Measurements from ENCODE around the gene IBA57. TPM values are rescaled to one million over a fixed set of nuclear protein-coding genes. Genes with fewer than 3 reads are reported as not detected.
"Not testable (repeated sequence)": the region's sequence is repeated elsewhere in the genome, so short reads cannot be mapped to it uniquely, and the experiment has no call there.

The IBA57 gene
- polyA plus RNA-seq, 2 of the 4 experiments (the other 2 are of a cell fraction), result 1.5 to 2.2 TPM

DNA sequence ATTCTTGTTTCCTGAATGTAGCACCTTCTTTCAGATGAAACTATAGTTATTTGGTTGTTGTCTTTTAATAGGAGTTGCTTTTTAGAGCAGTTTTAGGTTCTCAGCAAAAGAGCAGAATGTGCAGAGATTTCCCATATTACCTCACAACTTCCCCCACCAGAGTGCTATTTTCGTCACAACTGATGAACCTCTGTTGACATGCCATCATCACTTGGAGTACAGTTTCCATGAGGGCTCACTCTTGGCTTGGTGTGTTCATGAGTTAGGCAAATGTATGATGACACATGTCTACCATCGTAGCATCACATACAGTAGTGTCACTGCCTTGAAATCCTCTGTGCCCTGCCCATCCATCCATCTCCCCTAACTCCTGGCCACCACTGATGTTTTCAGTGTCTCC, 3.7 kb downstream of the IBA57 start (continued):
- TF ChIP-seq HOXA7 (CRISPR knock-in tag; IDR thresholded peaks at IDR 0.05), result no peak

DNA sequence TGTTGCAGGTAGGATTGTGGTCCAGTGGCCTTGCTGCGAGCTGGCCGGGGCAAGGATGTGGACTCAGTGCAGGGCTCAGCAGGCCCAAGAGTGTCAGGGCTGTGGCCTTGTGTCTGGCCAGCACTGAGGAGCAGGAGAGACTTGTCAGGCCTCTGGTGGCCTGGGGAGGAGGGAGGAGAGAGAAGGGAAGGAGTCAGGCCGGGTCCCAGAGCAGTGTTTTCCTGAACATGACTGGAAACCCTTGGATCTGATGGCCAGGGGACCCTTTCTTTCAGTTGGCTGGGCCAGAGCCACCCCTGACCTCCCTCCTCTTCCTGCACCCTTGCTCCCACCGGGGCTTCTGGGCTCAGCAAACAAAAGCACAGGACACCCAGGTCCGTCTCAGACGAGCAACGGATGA, 5.1 kb downstream of the IBA57 start:
- peaks cover 9% of the 10 kb centered on the region; the same call in 1 of the 3 replicates for H3K4me1 ChIP-seq
- ChIA-PET CTCF (interaction anchor here (2.1 kb wide), 1 partner anchor 40 kb away, joined by 5 read pairs; no protein-coding TSS in a partner anchor), POLR2A (no interaction called here)
- H3K4me2 ChIP-seq, result no peak overlapping the region
- TF ChIP-seq HOXA7 (CRISPR knock-in tag; IDR thresholded peaks at IDR 0.05) (no peak), FOSB (CRISPR knock-in tag; IDR thresholded peaks at IDR 0.05) (no peak), NFE2L2 (conservative IDR thresholded peaks at IDR 0.05; ENCODE audit: low read length) (no peak), RAD21 (conservative IDR thresholded peaks at IDR 0.05 in 1 of 2, IDR thresholded peaks at IDR 0.05 in 1 of 2) (no peak)
- H3K9me3 ChIP-seq, result no peaks in the 10 kb centered on the region
- DNase-seq (ENCODE audit: low read depth in 1 of 2, low spot score in 1 of 2), result no peak
- no peak overlapping the region for H3K4me3 ChIP-seq
- 74% methylated on average over 7 of the region's 7 CpGs for WGBS (ENCODE audit: missing lambda C conversion rate)
- ATAC-seq, result no peak
- no peak overlapping the region for H3K27ac ChIP-seq
- FAIRE-seq, result no peak

DNA sequence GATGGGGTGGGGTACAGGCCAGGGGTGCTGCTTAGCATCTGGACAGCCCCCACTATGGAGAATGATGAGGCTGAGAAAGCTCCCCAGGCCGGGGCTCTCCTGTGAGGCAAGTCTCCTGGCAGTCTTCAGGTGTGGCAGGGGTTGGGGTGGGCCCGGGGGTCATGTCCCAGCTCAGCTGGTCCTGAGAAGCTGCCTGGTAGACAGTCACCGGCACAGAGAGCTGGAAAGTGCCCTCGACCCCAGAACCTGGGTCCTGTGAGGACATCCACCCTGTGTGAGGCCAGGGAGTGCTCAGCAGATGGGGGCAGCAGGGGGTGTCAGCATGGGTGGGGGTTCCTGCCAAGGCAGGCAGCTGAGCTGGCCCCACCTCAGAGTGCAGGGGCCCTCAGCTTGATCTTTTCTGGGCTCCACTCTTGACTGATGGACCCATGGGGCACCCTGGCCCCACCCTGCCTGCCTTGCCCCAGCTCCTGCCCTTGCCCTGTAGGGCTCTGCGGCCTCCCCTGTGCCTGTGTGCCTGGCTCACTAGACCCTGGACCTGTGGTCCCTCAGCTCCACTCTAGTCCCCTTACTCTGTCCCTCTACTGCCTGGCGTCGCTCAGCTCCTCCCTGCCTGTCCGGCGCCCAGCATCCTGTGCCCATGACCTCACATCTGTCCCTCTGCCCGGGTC, 5.8 kb downstream of the IBA57 start:
- Histone ChIP-seq H3K9me3 (no peaks in the 10 kb centered on the region), H3K27ac (no peak overlapping the region), H3K4me2 (no peak overlapping the region), H3K4me1 (peaks cover 9% of the 10 kb centered on the region; the same call in 1 of the 3 replicates), H3K4me3 (no peak overlapping the region)
- WGBS (ENCODE audit: missing lambda C conversion rate), result 76% methylated on average over 8 of the region's 10 CpGs
- CTCF ChIA-PET, result interaction anchor here (2.1 kb wide), 1 partner anchor 41 kb away, joined by 5 read pairs; no protein-coding TSS in a partner anchor
- POLR2A ChIA-PET, result no interaction called here
- no peak for FAIRE-seq
- TF ChIP-seq, protein P1, sequence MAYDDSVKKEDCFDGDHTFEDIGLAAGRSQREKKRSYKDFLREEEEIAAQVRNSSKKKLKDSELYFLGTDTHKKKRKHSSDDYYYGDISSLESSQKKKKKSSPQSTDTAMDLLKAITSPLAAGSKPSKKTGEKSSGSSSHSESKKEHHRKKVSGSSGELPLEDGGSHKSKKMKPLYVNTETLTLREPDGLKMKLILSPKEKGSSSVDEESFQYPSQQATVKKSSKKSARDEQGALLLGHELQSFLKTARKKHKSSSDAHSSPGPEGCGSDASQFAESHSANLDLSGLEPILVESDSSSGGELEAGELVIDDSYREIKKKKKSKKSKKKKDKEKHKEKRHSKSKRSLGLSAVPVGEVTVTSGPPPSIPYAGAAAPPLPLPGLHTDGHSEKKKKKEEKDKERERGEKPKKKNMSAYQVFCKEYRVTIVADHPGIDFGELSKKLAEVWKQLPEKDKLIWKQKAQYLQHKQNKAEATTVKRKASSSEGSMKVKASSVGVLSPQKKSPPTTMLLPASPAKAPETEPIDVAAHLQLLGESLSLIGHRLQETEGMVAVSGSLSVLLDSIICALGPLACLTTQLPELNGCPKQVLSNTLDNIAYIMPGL (CRISPR knock-in tag; IDR thresholded peaks at IDR 0.05; ENCODE audit: borderline replicate concordance), result no peak
- TF ChIP-seq SREBF2 (IDR thresholded peaks at IDR 0.05), result no peak
- no peak for TF ChIP-seq FOSB (CRISPR knock-in tag; IDR thresholded peaks at IDR 0.05)
- TF ChIP-seq MAZ (IDR thresholded peaks at IDR 0.05; ENCODE audit: borderline replicate concordance, low read depth, low read length), result no peak
- no peak for TF ChIP-seq HOXA7 (CRISPR knock-in tag; IDR thresholded peaks at IDR 0.05)
- TF ChIP-seq ZFP36 (IDR thresholded peaks at IDR 0.05; ENCODE audit: borderline replicate concordance, partially characterized antibody), result no peak
- no peak for TF ChIP-seq GATA3 (IDR thresholded peaks at IDR 0.05; ENCODE audit: borderline replicate concordance)
- DNase-seq (ENCODE audit: low read depth in 1 of 2, low spot score in 1 of 2), result no peak
- ATAC-seq, result no peak

DNA sequence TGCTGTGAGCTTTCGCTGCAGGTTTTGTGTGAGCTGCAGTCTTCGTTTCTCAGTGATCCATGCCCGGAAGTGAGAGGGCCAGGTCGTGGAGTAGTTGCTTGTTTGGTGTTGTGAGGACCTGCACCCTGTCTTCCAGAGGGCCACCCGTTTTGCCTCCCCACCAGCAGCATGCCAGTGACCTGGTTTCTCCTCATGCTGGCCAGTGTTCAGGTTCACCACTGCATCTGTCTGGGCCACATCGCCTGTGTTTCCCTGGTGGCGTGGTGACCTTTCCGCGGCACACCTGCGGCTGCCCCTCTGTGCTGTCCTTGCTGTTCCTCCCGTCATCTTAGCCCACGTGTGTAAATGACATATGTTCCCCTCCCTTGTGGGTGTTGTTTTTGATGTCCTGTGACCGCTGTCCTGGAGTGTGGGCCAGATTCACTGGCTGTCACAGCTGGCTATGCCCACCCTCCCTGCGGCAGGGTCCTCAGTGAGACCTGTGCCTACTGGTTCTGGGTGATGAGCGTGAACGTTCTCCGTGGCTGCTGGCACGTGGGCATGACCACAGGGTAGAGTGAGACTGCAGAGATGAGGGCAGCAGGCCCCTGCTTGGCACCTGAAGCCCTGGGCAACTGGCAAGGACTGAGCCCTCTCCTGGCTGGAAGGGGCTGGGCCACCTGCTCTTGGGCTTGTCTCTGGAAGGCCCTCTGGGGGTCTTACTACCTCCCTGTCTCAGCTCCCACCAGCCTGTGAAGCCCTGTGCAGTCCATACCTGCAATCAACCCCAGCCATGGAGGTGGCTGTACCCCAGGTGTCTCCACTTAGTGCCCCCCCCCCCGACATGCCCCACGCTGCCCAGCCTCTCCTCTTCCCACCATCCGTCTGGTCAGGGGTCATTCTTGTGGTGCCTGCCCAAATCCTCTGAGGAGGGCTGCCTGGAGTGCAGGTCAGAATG, 7.3 kb downstream of the IBA57 start:
- 88% methylated on average over 17 of the region's 21 CpGs for WGBS (ENCODE audit: missing lambda C conversion rate)
- no peak for FAIRE-seq
- H3K9me3 ChIP-seq, result no peaks in the 10 kb centered on the region
- CTCF ChIA-PET, result interaction anchor here (0.5 to 2.1 kb wide), 2 partner anchors 173 to 1064 kb away, joined by 3 to 6 read pairs; no protein-coding TSS in a partner anchor
- ATAC-seq, result no peak
- no peak overlapping the region for H3K4me3 ChIP-seq
- no peak for DNase-seq (ENCODE audit: low read depth in 1 of 2, low spot score in 1 of 2)
- TF ChIP-seq ZNF302 (CRISPR knock-in tag; IDR thresholded peaks at IDR 0.05), result no peak
- no peak for TF ChIP-seq POLR2A (IDR thresholded peaks at IDR 0.05; ENCODE audit: low read length)
- H3K4me1 ChIP-seq, result 0 out of 3 replicates have a peak, but pooled peaks cover 4% of the 10 kb centered on the region
- no peak overlapping the region for H3K27ac ChIP-seq
- H3K4me2 ChIP-seq, result no peak overlapping the region; the same call in 2 of the 3 replicates
- POLR2A ChIA-PET, result no interaction called here

DNA sequence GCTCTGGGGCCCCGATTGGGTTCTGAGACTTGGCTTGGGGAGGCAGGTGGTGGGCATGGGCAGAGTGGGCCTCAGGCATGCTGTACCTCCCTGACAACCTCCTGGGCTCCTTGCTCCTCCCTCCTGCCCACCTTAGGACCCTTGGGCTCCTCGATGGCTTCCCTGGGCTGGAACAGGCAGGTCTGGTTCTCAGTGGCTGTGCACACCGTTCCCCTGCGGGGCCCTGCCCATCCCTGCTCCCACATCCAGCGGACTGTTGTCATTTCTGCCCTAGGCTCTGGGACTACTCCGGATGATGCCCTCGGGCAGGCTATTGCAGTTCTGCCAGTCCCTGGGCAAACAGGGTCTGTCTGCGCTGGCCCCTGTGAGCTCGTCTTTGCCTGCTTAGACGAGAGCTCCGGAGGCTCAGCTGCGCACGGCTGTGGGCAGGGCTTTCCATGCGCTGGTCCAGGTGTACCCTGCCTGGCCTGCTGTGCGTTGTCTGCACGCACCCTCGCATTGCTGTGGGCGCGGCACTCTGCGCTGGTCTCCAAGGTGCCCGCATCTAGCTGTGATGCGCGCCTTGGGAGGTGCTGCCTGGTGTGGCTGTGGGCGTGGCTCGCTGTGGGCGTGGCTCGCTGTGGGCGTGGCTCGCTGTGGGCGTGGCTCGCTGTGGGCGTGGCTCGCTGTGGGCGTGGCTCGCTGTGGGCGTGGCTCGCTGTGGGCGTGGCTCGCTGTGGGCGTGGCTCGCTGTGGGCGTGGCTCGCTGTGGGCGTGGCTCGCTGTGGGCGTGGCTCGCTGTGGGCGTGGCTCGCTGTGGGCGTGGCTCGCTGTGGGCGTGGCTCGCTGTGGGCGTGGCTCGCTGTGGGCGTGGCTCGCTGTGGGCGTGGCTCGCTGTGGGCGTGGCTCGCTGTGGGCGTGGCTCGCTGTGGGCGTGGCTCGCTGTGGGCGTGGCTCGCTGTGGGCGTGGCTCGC, 8.2 kb downstream of the IBA57 start:
- not testable (repeated sequence) for H3K4me3 ChIP-seq
- DNase-seq (ENCODE audit: low read depth in 1 of 2, low spot score in 1 of 2), result peak; percentile 38 to 39

More for the DNA sequence above, 8.2 kb downstream of the IBA57 start:
- H3K4me2 ChIP-seq, result peak overlapping the region; percentile 44; the same call in 2 of the 3 replicates
- ATAC-seq, result peak; percentile 42 to 74; a peak in 5 of 6 replicates
- not testable (repeated sequence) for FAIRE-seq, H3K9me3 ChIP-seq, H3K4me1 ChIP-seq
- POLR2A ChIA-PET, result interaction anchor here (1.6 kb wide), 1 partner anchor 8 kb away, joined by 10 read pairs; the partner anchor contains the start of gene IBA57
- CTCF ChIA-PET, result interaction anchor here (1.3 to 2.1 kb wide), 2 partner anchors 8 to 174 kb away, joined by 6 to 7 read pairs; partner anchors contain the start of gene IBA57
- H3K27ac ChIP-seq, result peak overlapping the region in 1 of 2 experiments; percentile 19; a peak in 1 of 6 replicates
- 77% methylated on average over 5 of the region's 69 CpGs for WGBS (ENCODE audit: missing lambda C conversion rate)

Data from A549 (cell line).